Articular chondrocyte of knee joint (primary cell): ENCODE data around the gene B3GALNT2. TPM values are rescaled to one million over a fixed set of nuclear protein-coding genes. Genes with fewer than 3 reads are reported as not detected.

Source experiments
- small RNA-seq: library from RNA; depleted of rRNA; stranded (forward); fragments of <200 nt; gene quantifications from one replicate; pipeline ENCODE3, GENCODE V24; 2012
- total RNA-seq: library from RNA; depleted of rRNA; stranded (reverse); fragments of >200 nt; gene quantifications from 2 replicates; pipeline ENCODE4 v1.2.3, GENCODE V29; 2012

B3GALNT2 gene
- total RNA-seq = 36.3 and 43.5 TPM in 2 replicates

DNA sequence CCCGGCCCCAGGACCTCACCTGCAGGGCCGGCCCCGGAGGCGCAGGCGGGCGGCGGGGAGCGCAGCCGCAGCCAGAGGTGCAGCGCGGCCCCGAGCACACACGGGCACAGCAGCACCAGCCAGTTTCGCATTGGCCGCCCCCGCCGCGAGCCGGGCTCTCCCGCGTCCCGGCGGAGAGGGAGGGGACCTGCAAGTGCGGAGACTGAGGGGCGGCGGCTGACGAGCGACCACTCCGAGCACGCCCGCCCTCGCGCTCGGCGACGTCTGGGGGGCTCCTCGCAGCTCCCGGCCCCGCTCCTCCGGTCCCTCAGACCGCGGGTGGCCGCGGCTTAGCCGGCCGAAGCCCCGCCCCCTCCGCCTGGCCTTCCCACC is at the start of gene B3GALNT2:
Gene B3GALNT2 (minus strand): TSS at position 331 of the 372 bp plus-strand sequence. CDS start 200 bp downstream, at position 131.

Small RNA genes within 50 kb of the gene (small RNA-seq; reads per million reads assigned to genes)
- gene MTCO3P46 = not detected
- gene MTND4LP21 = not detected
- gene RPS21P1 = not detected

Other genes with a start within 250 kb of the B3GALNT2 start
- gene ARID4B, start 176.3 kb downstream of the B3GALNT2 start, total RNA-seq = 34.6 and 39.3 TPM in 2 replicates
- 43.1 and 47.5 TPM in 2 replicates for gene GGPS1, start 175.9 kb downstream of the B3GALNT2 start, total RNA-seq
- gene TBCE, start 137.0 kb downstream of the B3GALNT2 start, total RNA-seq = 29.3 and 30.5 TPM in 2 replicates
- gene GNG4, start 145.3 kb upstream of the B3GALNT2 start, total RNA-seq = 0.11 TPM in 1 of 2 replicates, not detected in the other